ENCODE results near the gene RNH1.
"Not testable (repeated sequence)": the region's sequence is repeated elsewhere in the genome, so short reads cannot be mapped to it uniquely, and the experiment has no call there.

The RNH1 gene

GRCh38 chr11:520428-521176 lies 13.6 kb upstream of the RNH1 start:
- H3K4me3 ChIP-seq (ENCODE audit: low read depth, low read length), result no peak overlapping the region
- DNase-seq (ENCODE audit: low read depth), result no peak
- TF ChIP-seq CTCF (IDR thresholded peaks at IDR 0.05; ENCODE audit: low read depth, low read length, missing control alignments), result no peak
- in situ Hi-C loops (cut with HindIII; ENCODE audit: low sequenced_read_pairs), result no loop called here

- peak overlapping the region; percentile 27 for H3K4me3 ChIP-seq (ENCODE audit: low read depth, low read length)
- peak; percentile 74 for TF ChIP-seq CTCF (IDR thresholded peaks at IDR 0.05; ENCODE audit: low read depth, low read length, missing control alignments)
- DNase-seq (ENCODE audit: low read depth), result peak; percentile 66
- in situ Hi-C loops (cut with HindIII; ENCODE audit: low sequenced_read_pairs), result no loop called here
These were observed 11.6 kb upstream of the RNH1 start for GRCh38 chr11:518463-519202.

GRCh38 chr11:516918-517685 lies 10.1 kb upstream of the RNH1 start:
- DNase-seq (ENCODE audit: low read depth); in situ Hi-C loops (cut with HindIII; ENCODE audit: low sequenced_read_pairs): not testable (repeated sequence)

GRCh38 chr11:516400-516799 lies 9.4 kb upstream of the RNH1 start:
- in situ Hi-C loops (cut with HindIII; ENCODE audit: low sequenced_read_pairs), result no loop called here
- no peak overlapping the region for H3K4me3 ChIP-seq (ENCODE audit: low read depth, low read length)
- no peak for TF ChIP-seq CTCF (IDR thresholded peaks at IDR 0.05; ENCODE audit: low read depth, low read length, missing control alignments)
- DNase-seq (ENCODE audit: low read depth), result no peak

More at GRCh38 chr11:516918-517685, 10.1 kb upstream of the RNH1 start:
- H3K4me3 ChIP-seq (ENCODE audit: low read depth, low read length), result not testable (repeated sequence)

DNA sequence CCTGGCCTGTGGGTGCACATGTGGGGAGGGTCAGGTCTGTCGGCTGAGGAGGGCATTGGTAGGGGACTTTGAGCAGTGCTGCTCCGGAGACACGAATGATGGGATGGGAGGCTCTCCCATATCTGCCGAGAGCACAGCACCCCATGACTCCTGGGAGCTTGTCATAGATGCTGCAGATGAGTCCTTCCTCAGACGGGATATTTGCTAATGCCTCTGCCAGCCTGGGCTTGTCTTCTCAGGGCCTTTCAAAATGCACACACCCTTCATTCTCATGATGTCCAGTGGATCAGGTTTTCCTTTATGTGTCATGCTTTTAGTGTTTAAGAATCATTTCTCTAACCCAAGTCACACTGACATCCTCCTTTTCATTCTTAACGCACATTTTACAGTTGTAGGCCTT lies 8.1 kb upstream of the RNH1 start:
- no peak for DNase-seq (ENCODE audit: low read depth)
- no peak for TF ChIP-seq CTCF (IDR thresholded peaks at IDR 0.05; ENCODE audit: low read depth, low read length, missing control alignments)
- in situ Hi-C loops (cut with HindIII; ENCODE audit: low sequenced_read_pairs), result no loop called here
- H3K4me3 ChIP-seq (ENCODE audit: low read depth, low read length), result no peak overlapping the region

DNA sequence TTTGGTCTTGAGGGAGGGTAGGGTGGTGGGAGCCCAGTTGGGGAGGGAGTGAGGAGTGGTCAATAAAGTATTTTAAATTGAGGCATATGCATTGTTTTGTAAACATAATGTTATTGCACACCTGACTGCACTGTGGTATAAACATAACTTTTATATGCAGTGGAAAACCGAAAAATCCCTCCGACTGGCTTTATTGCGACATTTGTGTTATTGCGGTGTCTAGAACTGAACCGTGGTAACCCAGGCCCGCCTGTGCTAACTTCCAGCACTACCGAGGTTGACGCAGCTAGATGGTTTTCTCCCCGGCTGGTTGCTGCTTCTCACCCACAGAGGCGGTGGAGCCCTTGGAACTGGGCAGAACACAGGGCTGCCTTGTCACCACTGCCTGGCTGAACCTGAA lies 7.6 kb upstream of the RNH1 start:
- no peak overlapping the region for H3K4me3 ChIP-seq (ENCODE audit: low read depth, low read length)
- no peak for TF ChIP-seq CTCF (IDR thresholded peaks at IDR 0.05; ENCODE audit: low read depth, low read length, missing control alignments)
- DNase-seq (ENCODE audit: low read depth), result no peak
- in situ Hi-C loops (cut with HindIII; ENCODE audit: low sequenced_read_pairs), result no loop called here
